Loucy (cell line): ENCODE measurements around the gene INO80D.

Experiments
- H2AFZ ChIP-seq: fragments of 200-600 bp; sonication (generic); 2 replicates; pipeline ENCODE4 v1.6.0; 2016; ENCODE audit warnings: antibody characterized with exemption, mild to moderate bottlenecking, low read length, moderate library complexity
- H3F3A ChIP-seq: fragments of 200-600 bp; 2 replicates; pipeline ENCODE4 v1.6.0; 2016; ENCODE audit warnings: antibody characterized with exemption, low read depth, mild to moderate bottlenecking
- H3K27me3 ChIP-seq: fragments of 200-600 bp; sonication (generic); 2 replicates; pipeline ENCODE4 v1.6.1; 2014; ENCODE audit warnings: low read length, mild to moderate bottlenecking; ENCODE audit not compliant: insufficient read depth, poor library complexity, severe bottlenecking
- H3K36me3 ChIP-seq: fragments of 200-600 bp; sonication (generic); 2 replicates; pipeline ENCODE4 v1.6.1; 2016; ENCODE audit warnings: low read length; ENCODE audit not compliant: insufficient read depth
- H3K4me1 ChIP-seq: fragments of 200-600 bp; sonication (generic); 2 replicates; pipeline ENCODE4 v1.5.1; 2014; ENCODE audit warnings: low read length, mild to moderate bottlenecking; ENCODE audit not compliant: insufficient read depth, poor library complexity, severe bottlenecking
- H3K4me2 ChIP-seq: fragments of 200-600 bp; sonication (generic); 2 replicates; pipeline ENCODE4 v1.6.0; 2014; ENCODE audit warnings: antibody characterized with exemption, low read length, low read depth, mild to moderate bottlenecking; ENCODE audit not compliant: poor library complexity, severe bottlenecking
- H3K4me3 ChIP-seq: fragments of 200-600 bp; sonication (generic); 2 replicates; pipeline ENCODE4 v1.5.1; 2014; ENCODE audit warnings: low read length, mild to moderate bottlenecking, mixed read lengths; ENCODE audit not compliant: poor library complexity, severe bottlenecking
- H3K79me2 ChIP-seq: fragments of 200-600 bp; sonication (generic); 2 replicates; pipeline ENCODE4 v1.6.1; 2014; ENCODE audit warnings: low read length; ENCODE audit not compliant: insufficient read depth
- H3K9ac ChIP-seq: fragments of 200-600 bp; sonication (generic); 2 replicates; pipeline ENCODE4 v1.6.0; 2014; ENCODE audit warnings: mild to moderate bottlenecking, low read depth, low read length, moderate library complexity; ENCODE audit not compliant: poor library complexity, severe bottlenecking
- H3K9me2 ChIP-seq: fragments of 200-600 bp; sonication (generic); replicated peaks from 2 replicates; pipeline ENCODE4 v1.6.1; 2016; ENCODE audit warnings: low read depth, low read length, mixed read lengths
- H3K9me3 ChIP-seq: fragments of 200-600 bp; sonication (generic); 2 replicates; pipeline ENCODE4 v1.6.1; 2014; ENCODE audit warnings: mild to moderate bottlenecking, antibody characterized with exemption, low read length, low read depth; ENCODE audit not compliant: insufficient read depth
- H4K20me1 ChIP-seq: fragments of 200-600 bp; sonication (generic); 2 replicates; pipeline ENCODE4 v1.6.0; 2014; ENCODE audit warnings: antibody characterized with exemption, low read length, mild to moderate bottlenecking; ENCODE audit not compliant: insufficient read depth, poor library complexity, severe bottlenecking
- EZH2phosphoT487 ChIP-seq: fragments of 200-600 bp; IDR thresholded peaks from 2 replicates; pipeline ENCODE4 v1.6.1; 2018; ENCODE audit warnings: antibody characterized with exemption, mild to moderate bottlenecking, moderate library complexity, borderline replicate concordance
- TF ChIP-seq, protein P1 (sequence below): fragments of 200-600 bp; sonication (generic); conservative IDR thresholded peaks from 2 replicates; pipeline ENCODE4 v1.5.1; 2014; ENCODE audit warnings: mild to moderate bottlenecking, antibody characterized with exemption, low read length

INO80D gene

DNA sequence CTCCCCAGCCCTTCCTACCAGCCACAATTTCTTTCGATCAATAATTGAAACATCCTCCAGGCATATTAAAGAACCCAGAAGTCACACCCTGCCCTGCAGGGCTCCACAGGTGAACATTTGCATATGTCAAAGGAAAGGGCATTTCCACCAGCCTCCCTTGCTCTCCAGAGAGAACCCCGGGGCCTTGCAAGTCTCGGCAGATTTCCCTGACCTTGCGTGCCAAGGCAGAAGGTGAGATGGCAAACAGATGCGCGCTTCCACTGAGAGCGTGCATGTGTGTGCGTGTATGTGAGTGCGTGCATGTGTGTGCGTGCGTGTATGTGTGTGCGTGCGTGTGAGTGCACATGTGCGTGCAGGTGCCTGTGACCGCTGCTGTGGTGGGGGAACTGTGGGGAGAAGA, 120.3 kb downstream of the INO80D start:
- Histone ChIP-seq H3K9me2 (no peaks in the 10 kb centered on the region), H3K4me3 (no peak overlapping the region), H3F3A (no peaks in the 10 kb centered on the region), H2AFZ (no peak overlapping the region), H3K4me2 (no peak overlapping the region), H3K4me1 (no peaks in the 10 kb centered on the region), H3K9ac (no peak overlapping the region), H3K9me3 (no peaks in the 10 kb centered on the region), H3K36me3 (no peaks in the 10 kb centered on the region), H3K79me2 (no peaks in the 10 kb centered on the region), H3K27me3 (no peaks in the 10 kb centered on the region), H4K20me1 (no peaks in the 10 kb centered on the region)
- no peak for TF ChIP-seq EZH2phosphoT487
- TF ChIP-seq, protein P1, sequence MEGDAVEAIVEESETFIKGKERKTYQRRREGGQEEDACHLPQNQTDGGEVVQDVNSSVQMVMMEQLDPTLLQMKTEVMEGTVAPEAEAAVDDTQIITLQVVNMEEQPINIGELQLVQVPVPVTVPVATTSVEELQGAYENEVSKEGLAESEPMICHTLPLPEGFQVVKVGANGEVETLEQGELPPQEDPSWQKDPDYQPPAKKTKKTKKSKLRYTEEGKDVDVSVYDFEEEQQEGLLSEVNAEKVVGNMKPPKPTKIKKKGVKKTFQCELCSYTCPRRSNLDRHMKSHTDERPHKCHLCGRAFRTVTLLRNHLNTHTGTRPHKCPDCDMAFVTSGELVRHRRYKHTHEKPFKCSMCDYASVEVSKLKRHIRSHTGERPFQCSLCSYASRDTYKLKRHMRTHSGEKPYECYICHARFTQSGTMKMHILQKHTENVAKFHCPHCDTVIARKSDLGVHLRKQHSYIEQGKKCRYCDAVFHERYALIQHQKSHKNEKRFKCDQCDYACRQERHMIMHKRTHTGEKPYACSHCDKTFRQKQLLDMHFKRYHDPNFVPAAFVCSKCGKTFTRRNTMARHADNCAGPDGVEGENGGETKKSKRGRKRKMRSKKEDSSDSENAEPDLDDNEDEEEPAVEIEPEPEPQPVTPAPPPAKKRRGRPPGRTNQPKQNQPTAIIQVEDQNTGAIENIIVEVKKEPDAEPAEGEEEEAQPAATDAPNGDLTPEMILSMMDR, result no peak

DNA sequence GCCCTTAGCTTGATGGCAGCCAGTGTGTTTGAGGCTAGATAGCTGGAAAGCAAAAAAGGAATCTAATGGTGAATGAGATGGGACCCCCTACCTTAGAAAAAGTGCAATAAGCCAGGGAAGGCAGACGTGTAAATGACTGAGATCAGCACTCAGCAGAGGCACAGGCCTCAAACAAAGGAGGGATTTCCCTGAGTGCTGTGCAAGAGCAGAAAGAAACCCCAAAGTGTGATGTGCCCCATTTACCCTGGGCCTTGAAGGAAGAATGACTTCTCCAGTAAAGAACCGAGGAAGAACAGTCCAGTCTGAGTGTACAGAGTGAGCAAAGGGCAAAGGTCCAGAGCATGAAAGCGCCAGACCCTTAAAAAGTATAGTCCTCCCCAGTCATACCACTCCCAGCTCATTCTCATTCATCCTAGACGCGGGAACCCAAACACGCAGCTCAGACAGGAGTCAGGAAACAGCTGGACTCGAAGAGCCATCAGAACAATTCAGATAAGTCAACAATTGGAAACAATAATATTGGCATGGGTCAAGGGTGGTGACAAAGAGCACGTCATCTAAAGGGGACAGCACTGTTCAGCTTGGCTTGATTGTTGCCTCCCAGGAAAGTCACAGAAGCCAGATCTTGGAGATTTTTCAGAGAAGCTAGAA, 121.7 kb downstream of the INO80D start:
- Histone ChIP-seq H4K20me1 (no peaks in the 10 kb centered on the region), H3K27me3 (no peaks in the 10 kb centered on the region), H3K79me2 (no peaks in the 10 kb centered on the region), H3K9me2 (no peaks in the 10 kb centered on the region), H2AFZ (no peak overlapping the region), H3K36me3 (no peaks in the 10 kb centered on the region), H3K4me1 (no peaks in the 10 kb centered on the region), H3K4me3 (no peak overlapping the region), H3K4me2 (no peak overlapping the region), H3K9ac (no peak overlapping the region), H3K9me3 (no peaks in the 10 kb centered on the region), H3F3A (no peaks in the 10 kb centered on the region)
- TF ChIP-seq EZH2phosphoT487, result no peak
- TF ChIP-seq, protein P1, result no peak

DNA sequence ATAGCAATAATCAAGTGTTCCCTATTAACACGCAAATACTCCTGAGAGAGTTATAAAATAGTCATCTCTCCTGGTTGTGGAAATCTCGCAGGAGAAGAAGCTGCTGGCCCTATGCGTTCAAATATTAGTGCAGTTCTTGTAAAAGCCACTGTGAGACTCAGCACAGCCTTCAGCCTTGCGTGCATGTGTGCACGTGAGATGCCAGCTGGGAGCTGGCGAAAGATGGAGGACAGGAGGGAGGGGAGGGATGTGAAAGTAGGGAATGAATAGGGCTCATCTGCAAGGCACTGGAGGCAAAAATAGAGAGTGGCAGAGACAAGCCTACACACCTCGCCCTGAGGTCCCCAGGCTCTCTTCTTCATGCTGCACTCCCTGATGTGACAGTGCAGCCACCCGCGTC, 126.5 kb downstream of the INO80D start:
- H3K9ac ChIP-seq, result no peak overlapping the region

More for the DNA sequence above, 126.5 kb downstream of the INO80D start:
- Histone ChIP-seq H3K79me2 (no peaks in the 10 kb centered on the region), H4K20me1 (no peaks in the 10 kb centered on the region), H3K4me2 (no peak overlapping the region), H3K4me3 (no peak overlapping the region), H3K9me2 (no peaks in the 10 kb centered on the region), H3F3A (no peaks in the 10 kb centered on the region), H3K9me3 (no peaks in the 10 kb centered on the region), H2AFZ (no peak overlapping the region), H3K27me3 (no peaks in the 10 kb centered on the region), H3K4me1 (peaks cover 16% of the 10 kb centered on the region), H3K36me3 (no peaks in the 10 kb centered on the region)
- TF ChIP-seq, protein P1, result no peak
- TF ChIP-seq EZH2phosphoT487, result no peak
